NCI-H2171 (cell line): ENCODE results near the gene ERP44.
"Not testable (repeated sequence)": the region's sequence is repeated elsewhere in the genome, so short reads cannot be mapped to it uniquely, and the experiment has no call there.

Experiments
- DNase-seq: peaks from one replicate; lab custom pipeline; 2025; lab: John Stamatoyannopoulos, UW

Gene ERP44

GRCh38 chr9:100098887-100099721, at the start of gene ERP44, which contains the start of gene INVS:
TSS of gene ERP44 (minus strand) at chr9:100099000. CDS start at chr9:100098840, 160 bp downstream.
TSS of gene INVS (plus strand) at chr9:100099243. CDS start at chr9:100104522, 5,279 bp downstream.
- DNase-seq, result peak; percentile 99

DNA sequence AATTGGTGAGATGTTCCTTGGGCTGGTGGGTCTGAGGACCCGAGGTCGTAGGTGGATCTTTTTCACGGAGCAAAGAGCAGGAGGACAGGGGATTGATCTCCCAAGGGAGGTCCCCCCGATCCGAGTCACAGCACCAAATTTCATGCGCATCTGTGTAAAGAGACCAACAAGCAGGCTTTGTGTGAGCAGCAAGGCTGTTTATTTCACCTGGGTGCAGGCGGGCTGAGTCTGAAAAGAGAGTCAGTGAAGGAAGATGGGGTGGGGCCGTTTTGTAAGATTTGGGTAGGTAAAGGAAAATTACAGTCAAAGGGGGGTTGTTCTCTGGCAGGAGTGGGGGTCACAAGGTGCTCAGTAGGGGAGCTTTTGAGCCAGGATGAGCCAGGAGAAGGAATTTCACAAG, 47.2 kb upstream of the ERP44 start:
- not testable (repeated sequence) for DNase-seq

GRCh38 chr9:100145167-100145934, 46.6 kb upstream of the ERP44 start:
- DNase-seq, result not testable (repeated sequence)

DNA sequence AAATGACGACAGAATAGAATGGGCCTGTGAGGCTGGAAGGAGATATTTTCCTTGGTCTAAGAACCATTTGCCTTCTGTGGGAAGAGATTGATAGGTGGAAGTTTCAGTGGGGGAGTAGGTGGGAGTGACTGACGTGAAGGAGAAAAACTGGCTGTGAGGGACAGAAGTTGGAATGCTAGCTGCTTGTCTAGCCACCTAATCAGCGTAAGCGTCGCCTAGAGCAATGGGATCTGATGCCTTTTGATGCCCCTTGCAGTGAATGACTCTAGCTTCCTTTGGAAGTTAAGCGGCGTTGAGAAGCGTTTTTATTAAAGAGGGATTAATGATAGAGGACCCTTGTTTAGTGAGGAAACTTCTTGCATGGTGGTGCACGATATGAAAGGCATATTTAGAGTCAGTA, 43.1 kb upstream of the ERP44 start:
- DNase-seq, result not testable (repeated sequence)

DNA sequence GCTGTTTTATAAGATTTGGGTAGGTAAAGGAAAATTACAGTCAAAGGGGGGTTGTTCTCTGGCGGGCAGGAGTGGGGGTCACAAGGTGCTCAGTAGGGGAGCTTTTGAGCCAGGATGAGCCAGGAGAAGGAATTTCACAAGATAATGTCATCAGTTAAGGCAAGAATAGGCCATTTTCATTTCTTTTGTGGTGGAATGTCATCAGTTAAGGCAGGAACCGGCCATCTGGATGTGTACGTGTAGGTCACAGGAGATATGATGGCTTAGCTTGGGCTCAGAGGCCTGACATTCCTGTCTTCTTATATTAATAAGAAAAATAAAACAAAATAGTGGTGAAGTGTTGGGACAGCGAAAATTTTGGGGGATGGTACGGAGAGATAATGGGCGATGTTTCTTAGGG, 41.5 kb upstream of the ERP44 start:
- not testable (repeated sequence) for DNase-seq

GRCh38 chr9:100136799-100137198, 38.0 kb upstream of the ERP44 start:
- not testable (repeated sequence) for DNase-seq

DNA sequence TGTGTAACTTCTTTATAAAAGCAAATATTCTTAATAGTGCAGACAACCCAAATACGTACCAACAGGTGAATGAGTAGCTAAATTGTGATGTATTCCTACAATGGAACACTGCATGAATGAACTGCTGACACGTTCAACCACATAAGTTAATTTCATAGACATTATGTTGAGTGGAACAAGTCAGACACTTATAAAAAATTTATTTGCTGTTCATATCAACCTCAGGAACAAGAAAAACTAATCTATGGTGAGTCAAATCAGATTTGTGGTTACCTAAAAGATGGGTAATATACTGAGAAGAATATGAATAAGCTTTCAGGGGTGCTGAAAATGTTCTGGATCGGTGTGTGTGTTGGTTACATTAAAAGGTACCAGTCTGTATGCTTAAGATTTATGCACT, 35.9 kb upstream of the ERP44 start:
- no peak for DNase-seq

DNA sequence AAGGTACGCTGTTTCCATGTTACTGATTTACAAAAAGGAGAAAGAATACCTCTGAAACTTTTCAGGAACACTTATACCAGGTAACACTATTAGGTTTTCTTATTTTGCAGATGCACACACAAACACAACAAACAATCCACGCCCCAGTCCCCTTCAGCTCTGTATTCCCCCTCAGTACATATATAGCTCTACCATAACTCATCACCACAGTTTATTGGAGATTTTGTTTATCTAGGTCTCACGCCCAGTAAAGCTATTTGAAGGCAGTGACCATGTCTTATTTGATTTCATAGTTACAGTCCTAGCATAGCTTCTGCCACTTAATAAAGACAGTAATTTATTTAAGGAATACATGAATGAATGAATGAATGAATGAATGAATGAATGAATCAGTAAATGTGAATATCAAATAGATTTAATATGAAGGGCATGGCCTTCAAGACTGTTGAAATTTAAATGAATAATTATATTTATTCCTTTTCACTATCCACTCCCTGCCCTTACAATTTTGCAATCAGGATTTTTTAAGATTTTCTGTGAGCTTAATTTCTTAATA, 33.2 kb upstream of the ERP44 start:
- no peak for DNase-seq

DNA sequence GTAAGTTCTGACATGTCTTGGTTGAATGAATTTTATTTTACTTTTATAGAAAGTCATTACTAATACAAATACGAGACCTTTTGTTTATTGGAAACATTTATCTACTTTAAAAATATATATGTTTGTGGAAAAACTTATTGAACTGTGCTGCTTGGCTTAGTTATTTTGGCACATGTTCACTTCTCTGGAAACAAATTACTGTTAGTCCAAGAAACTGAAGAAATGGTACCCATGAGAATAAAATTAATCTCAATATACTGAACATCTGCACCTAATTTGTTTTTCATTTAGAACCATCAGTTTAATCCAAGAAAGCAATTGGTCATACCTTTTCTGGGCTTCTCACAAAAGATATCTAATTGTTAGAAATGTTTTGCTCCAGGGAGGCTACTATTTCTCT, 32.4 kb upstream of the ERP44 start:
- no peak for DNase-seq

GRCh38 chr9:100129772-100130171, 31.0 kb upstream of the ERP44 start:
- no peak for DNase-seq

GRCh38 chr9:100126423-100126822, 27.6 kb upstream of the ERP44 start:
- DNase-seq, result no peak

GRCh38 chr9:100125910-100126309, 27.1 kb upstream of the ERP44 start:
- no peak for DNase-seq

DNA sequence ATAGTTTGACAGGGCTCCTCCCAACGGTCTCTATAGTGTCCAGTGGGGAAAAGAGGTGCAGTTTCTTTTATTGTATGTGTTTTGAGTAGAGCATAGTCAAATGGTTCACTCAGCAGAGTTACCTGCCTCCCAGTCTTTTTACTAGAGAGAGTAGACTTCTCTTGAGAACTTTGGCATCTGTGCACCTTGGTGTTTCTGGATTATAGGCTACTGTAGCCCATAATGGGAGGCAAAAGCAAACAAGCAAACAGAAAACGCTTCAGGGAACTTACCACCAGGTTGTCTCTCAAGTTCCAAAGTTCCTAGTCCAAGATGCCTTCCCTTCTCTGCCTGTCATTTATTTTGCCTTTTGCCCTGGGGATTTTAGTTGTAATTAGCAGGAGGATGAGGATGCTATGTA, 26.4 kb upstream of the ERP44 start:
- DNase-seq, result no peak

DNA sequence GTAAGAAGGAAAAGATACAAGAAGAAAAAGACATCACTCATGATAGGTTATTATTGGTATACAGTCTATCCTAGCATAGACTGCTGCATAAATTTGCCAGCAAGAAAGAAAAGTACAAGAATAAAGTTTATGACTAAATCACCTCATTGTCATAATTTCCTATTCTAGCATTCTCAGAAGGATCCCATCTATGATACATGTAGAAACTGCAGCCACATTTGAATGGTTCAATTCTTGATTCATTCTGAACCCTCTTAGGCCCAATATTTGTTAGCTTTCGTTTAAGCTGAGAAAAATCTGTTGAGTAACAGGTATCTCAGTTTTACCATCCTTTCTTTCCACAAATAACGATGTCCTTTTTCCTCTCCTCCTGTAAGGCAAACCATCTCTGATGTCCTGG, 21.5 kb upstream of the ERP44 start:
- no peak for DNase-seq

GRCh38 chr9:100117316-100117715, 18.5 kb upstream of the ERP44 start:
- DNase-seq, result no peak

GRCh38 chr9:100112677-100113336, 14.0 kb upstream of the ERP44 start:
- DNase-seq, result no peak

GRCh38 chr9:100111235-100111634, 12.4 kb upstream of the ERP44 start:
- DNase-seq, result no peak

DNA sequence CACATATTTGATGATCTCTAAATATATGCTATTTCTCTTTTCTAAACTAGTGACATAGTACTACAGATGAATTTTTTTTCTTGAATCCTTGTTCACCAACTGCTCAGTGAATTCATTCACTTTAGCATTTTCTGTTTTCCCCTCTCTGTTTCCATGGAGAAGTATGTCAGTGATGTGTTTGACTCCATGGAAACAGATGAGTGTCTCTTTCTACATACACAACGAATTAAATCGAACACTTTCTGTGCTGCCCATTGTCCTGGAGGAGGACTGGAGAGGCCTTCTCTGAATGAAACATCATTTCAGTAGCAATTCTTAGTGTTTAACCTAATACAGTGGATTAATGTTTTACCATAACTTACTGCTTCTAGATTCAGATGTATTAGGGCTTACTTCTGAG, 9.8 kb upstream of the ERP44 start:
- DNase-seq, result no peak

DNA sequence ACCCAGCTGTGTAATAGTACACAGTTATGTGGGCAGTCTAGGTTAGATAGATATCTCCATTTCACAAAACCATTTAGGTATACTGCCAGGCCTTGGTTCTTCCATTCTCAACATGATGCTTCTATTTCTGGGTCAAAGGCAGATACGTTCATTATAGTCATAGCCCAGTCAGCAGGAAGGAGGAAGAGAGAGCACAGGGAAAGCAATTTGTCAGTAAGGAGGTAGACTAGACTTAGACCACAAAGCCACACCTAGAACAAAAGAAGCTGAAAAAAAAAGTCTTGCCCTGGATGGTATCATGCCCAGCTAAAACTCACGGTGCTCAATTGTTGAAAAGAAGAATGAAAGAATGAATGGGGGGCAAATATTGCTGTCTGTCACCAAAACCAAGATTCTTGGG, 7.8 kb upstream of the ERP44 start:
- no peak for DNase-seq

GRCh38 chr9:100105861-100106260, 7.1 kb upstream of the ERP44 start:
- DNase-seq, result no peak

DNA sequence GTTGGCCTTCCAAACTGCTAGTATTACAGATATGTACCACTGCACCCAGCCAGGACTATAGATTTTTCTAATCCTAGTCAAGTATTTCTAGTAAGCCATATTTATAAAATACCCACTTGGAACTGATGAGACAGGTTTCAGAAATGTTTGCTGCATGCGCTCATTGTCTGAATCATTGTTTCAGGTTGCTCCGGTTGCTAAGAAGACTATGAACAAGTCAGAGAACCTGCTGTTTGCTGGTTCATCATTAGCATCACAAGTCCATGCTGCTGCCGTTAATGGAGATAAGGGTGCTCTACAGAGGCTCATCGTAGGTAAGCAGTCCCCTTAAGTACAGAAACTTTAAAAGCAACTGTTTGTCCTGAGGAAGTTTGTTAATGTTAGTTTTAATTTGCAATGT, 5.5 kb upstream of the ERP44 start:
- no peak for DNase-seq

GRCh38 chr9:100101608-100102007, 2.8 kb upstream of the ERP44 start:
- DNase-seq, result no peak
